GM11168 (cell line): ENCODE results near the gene FBXO45.
"Not testable (repeated sequence)": the region's sequence is repeated elsewhere in the genome, so short reads cannot be mapped to it uniquely, and the experiment has no call there.

Experiments used
- in situ Hi-C: fragments of 300-500 bp; cut with MboI; formaldehyde crosslinking; loops from one replicate; pipeline ENCODE4 v1.12.0; 2022; ENCODE audit warnings: low sequenced_read_pairs; ENCODE audit not compliant: unreplicated experiment

The FBXO45 gene

GRCh38 chr3:196554205-196554604 is 14.3 kb upstream of the FBXO45 start:
- in situ Hi-C loops: no loop called here

DNA sequence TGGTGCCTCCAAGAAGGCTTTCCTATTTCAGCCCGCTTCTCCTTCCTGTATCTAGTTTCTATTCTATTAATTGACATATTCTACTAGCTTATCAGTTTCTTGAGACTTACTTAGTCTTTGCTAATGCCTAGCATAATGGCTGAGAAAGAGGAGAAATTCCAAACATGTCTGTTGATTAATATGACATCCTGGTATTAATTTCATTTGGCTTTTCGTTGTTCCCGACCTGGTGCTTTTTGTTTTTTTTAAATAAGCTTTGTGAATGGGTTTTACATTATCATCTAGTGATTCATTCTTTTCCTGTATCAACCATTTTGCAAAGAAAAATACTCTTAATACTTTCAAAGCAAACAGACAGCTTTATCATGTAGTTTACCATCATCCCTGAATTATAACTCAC is 13.2 kb upstream of the FBXO45 start:
- in situ Hi-C loops: no loop called here

DNA sequence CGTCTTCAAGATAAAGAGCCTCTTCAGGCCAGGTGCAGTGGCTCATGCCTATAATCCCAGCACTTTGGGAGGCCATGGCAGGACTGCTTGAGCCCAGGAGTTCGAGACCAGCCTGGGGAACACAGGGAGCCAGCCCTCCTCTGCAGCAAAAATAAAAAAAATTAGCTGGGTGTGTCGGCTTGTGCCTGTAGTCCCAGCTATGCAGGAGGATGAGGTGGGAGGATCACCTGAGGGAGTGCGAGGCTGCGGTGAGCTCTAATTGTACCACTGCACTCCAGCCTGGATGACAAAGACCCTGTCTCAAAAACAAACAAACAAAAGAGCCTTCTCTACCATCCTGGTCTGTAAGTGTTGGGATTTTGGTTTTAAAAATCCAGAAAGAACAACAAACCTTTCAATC is 11.2 kb upstream of the FBXO45 start:
- in situ Hi-C loops: no loop called here

- in situ Hi-C loops: no loop called here
Observed at GRCh38 chr3:196558476-196558875, 10.0 kb upstream of the FBXO45 start.

GRCh38 chr3:196559826-196560225 is 8.6 kb upstream of the FBXO45 start:
- in situ Hi-C loops: no loop called here

DNA sequence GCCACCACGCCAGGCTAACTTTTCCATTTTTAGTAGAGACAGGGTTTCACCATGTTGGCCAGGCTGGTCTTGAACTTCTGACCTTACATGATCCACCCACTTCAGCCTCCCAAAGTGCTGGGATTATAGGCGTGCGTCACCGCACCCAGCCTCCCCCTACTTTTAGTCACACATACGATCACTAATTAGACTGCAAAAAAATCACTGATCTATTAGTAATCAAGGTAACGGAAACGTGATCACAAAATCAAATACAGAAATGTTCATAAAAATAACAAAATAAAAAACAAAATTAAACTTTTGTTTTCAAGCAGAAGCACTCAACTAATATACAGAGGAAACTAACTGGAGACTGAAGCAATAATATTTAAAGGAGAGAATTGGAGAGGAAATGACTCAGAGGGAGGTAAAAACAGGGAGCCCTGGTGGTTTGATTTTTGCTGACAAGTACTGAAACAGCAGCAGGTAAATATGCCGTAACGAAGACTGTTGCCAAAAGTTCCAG is 4.7 kb upstream of the FBXO45 start:
- in situ Hi-C loops: no loop called here

DNA sequence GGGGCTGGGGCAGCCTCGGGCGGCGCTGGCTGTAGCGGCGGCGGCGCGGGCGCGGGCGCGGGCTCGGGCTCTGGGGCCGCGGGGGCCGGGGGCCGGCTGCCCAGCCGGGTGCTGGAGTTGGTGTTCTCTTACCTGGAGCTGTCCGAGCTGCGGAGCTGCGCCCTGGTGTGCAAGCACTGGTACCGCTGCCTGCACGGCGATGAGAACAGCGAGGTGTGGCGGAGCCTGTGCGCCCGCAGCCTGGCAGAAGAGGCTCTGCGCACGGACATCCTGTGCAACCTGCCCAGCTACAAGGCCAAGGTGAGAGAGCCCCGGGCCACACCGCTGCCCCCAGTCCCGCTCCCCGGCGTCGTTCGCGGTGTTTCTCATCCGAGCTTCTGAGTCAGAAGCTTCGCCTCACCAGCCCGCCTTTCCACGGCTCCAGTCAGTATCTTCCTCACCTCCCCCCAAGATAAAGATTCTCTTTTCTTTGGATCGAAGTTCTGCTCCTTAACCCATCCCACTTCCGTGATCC is 600 bp downstream of the FBXO45 start:
- in situ Hi-C loops: no loop called here

GRCh38 chr3:196570332-196570731 is 1.9 kb downstream of the FBXO45 start:
- in situ Hi-C loops: not testable (repeated sequence)

GRCh38 chr3:196572389-196572788 is 3.9 kb downstream of the FBXO45 start:
- in situ Hi-C loops: no loop called here

- in situ Hi-C loops: no loop called here
Observed at GRCh38 chr3:196585044-196585757, 16.7 kb downstream of the FBXO45 start.

- in situ Hi-C loops: no loop called here
Observed at GRCh38 chr3:196590279-196590678, 21.8 kb downstream of the FBXO45 start.

- in situ Hi-C loops: no loop called here
Observed at GRCh38 chr3:196596355-196596754, 27.9 kb downstream of the FBXO45 start.

- in situ Hi-C loops: not testable (repeated sequence)
Observed at GRCh38 chr3:196597971-196598733, 29.7 kb downstream of the FBXO45 start.

GRCh38 chr3:196599734-196600128 is 31.3 kb downstream of the FBXO45 start:
- in situ Hi-C loops: no loop called here

DNA sequence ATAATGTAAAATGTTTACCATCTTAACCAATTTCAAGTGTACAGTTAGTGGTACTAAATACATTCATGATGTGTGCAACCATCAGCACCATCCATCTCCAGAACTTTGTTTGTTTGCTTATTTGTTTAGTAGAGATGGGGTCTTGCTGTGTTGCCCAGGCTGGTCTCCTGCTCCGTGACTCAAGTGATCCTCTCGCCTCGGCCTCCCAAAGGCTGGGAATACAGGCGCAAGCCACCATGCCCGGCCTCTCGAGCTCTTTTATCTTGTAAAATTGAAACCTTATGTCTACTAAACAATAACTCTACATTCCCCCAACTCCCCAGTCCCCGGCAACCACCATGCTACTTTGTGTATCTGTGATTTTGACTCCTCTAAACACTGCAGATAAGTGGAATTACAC is 31.9 kb downstream of the FBXO45 start:
- in situ Hi-C loops: no loop called here

DNA sequence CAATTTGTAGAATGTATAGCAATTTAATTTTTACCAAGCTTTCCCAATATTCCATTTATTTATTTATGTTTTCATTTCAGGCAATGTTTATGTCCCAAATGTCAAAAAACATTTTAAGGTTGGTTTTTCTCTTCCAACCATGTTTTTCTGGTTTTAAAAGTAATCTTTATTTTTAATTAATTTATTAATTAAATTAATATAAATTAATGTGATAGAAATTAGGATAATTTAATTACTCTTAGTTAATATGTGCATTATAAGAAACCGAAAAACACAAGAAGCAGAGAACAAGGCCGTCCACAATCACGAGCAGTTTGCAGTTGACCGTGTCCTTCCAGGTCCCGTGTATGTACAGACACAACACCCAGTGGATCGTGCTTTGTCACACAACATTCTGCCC is 34.2 kb downstream of the FBXO45 start:
- in situ Hi-C loops: no loop called here

DNA sequence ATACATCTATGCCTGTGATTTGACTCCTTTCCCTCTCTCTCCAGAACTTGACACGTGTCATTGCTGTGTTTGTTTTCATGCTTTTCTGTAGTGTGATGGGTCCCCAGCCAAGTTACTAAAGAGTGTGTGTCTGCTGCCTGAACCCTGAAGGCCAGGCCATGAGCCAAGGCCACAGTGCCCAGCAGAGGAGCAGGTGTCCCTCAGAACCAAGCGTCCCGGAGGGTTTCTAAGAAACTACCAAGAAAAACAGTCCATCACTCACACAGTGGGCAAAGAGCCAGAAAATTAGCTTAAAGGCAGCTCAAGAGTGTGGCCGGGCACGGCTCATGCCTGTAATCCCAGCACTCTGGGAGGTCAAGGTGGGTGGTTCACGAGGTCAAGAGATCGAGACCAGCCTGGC is 35.2 kb downstream of the FBXO45 start:
- in situ Hi-C loops: no loop called here

- in situ Hi-C loops: no loop called here
Observed at GRCh38 chr3:196604548-196604947, 36.1 kb downstream of the FBXO45 start.

DNA sequence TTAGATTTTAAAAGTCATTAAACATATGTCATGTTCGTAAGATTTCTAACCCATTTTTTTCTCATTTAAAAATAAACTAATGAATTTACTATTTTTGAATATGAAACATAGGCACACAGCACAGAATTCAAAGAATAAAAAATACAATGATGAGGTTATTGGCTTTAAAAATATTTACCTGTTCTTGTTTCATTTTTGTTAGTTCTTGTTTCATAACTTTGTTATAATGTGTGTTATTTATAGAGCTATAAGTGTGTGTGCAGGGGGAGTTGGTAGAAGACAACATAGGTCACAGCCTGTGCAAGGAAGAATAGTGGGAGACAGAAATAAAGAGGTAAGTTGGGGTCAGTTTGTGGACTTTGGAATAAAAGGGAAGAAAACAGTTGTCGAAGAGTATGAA is 40.2 kb downstream of the FBXO45 start:
- in situ Hi-C loops: no loop called here

GRCh38 chr3:196609343-196609775 is 40.9 kb downstream of the FBXO45 start:
- in situ Hi-C loops: no loop called here

DNA sequence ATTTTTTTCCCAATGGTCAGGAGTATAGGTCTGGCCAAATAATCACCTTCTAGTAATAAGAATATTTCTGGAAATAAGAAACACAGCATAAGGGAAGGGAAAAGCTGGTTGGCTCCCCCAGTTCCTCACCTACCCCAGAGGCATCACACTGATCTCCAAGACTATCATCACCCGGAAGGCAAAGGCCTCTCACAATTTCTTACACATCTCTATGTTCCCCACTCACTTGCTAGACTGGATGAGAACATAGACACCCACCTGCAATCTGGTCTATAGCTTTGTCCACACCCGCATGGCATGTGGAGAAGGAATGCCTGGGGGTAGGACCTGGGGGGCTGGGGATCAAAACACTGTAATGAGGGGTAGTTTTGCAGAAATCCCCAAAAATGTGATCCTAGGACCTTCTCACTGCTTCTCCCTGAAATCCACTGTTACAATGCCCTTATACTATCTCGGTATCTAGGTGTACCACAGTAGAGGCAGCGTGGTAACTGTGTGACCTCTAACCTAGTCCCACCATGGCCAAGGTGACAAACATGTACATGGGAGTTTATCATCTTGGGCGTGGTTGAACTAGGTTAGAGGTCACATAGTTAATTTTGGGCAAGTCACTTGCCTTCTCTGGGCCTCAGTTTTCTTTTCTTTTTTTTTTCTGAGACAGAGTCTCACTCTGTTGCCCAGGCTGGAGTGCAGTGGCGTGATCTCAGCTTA is 41.5 kb downstream of the FBXO45 start:
- in situ Hi-C loops: loop anchor here (5.0 kb wide), 1 partner anchor 72 kb away; no protein-coding TSS in a partner anchor
